NT2/D1 (cell line): ENCODE measurements around the gene DUS1L.

Experiments
- YY1 ChIP-seq: IDR thresholded peaks from 2 replicates; pipeline ENCODE4 v1.6.1; 2011; ENCODE audit not compliant: insufficient read length, insufficient read depth
- ZNF274 ChIP-seq: IDR thresholded peaks from 2 replicates; pipeline ENCODE4 v1.6.1; 2011; ENCODE audit warnings: mild to moderate bottlenecking, low read depth, low read length

- no peak for TF ChIP-seq YY1
- no peak for TF ChIP-seq ZNF274
These were observed 47.9 kb downstream of the DUS1L start for GRCh38 chr17:82017612-82018151.
